Neuronal stem cell (in vitro differentiated cells): ENCODE measurements around the gene SRGAP3.

Experiments
- DNase-seq: peaks from one replicate; pipeline ENCODE4 v3.0.0-alpha.2; 2013; ENCODE audit warnings: low spot score
- H2AFZ ChIP-seq: one replicate; pipeline ENCODE4 v1.6.1; 2013; ENCODE audit warnings: mild to moderate bottlenecking, low read length, inconsistent platforms
- H2AK5ac ChIP-seq: 2 replicates; pipeline ENCODE4 v1.6.1; 2013; ENCODE audit warnings: low read depth, mild to moderate bottlenecking, inconsistent platforms, low read length, moderate library complexity, mixed read lengths
- H2BK120ac ChIP-seq: 2 replicates; pipeline ENCODE4 v1.6.1; 2013; ENCODE audit warnings: low read depth, mild to moderate bottlenecking, inconsistent platforms, low read length, moderate library complexity, mixed read lengths
- H2BK12ac ChIP-seq: one replicate; pipeline ENCODE4 v1.6.1; 2013; ENCODE audit warnings: low read length, inconsistent platforms
- H2BK15ac ChIP-seq: 2 replicates; pipeline ENCODE4 v1.6.1; 2013; ENCODE audit warnings: mild to moderate bottlenecking, low read length, inconsistent platforms, mixed read lengths
- H2BK5ac ChIP-seq: one replicate; pipeline ENCODE4 v1.6.1; 2013; ENCODE audit warnings: inconsistent platforms, mild to moderate bottlenecking, low read length, moderate library complexity
- H3K14ac ChIP-seq: one replicate; pipeline ENCODE4 v1.6.1; 2013; ENCODE audit warnings: low read length, inconsistent platforms
- H3K18ac ChIP-seq: 2 replicates; pipeline ENCODE4 v1.6.1; 2013; ENCODE audit warnings: low read length, inconsistent platforms
- H3K23ac ChIP-seq: 2 replicates; pipeline ENCODE4 v1.6.1; 2013; ENCODE audit warnings: low read depth, mild to moderate bottlenecking, mixed read lengths, low read length, inconsistent platforms; ENCODE audit not compliant: poor library complexity
- H3K27ac ChIP-seq: replicated peaks from 3 replicates; pipeline ENCODE4 v1.5.1; 2013; ENCODE audit warnings: low read length, inconsistent platforms
- H3K27me3 ChIP-seq, 3 experiments: 2 replicates each; pipeline ENCODE4 v1.6.1; 2013; ENCODE audit warnings: low read length in 3 of 3, mild to moderate bottlenecking in 2 of 3, inconsistent platforms in 1 of 3, low read depth in 1 of 3, mixed read lengths in 1 of 3, moderate library complexity in 1 of 3; ENCODE audit not compliant: control insufficient read depth in 3 of 3, insufficient read depth in 3 of 3
- H3K36me3 ChIP-seq, 2 donors: replicated peaks in 1 of 2; 2 replicates each; pipeline ENCODE4 v1.6.1; 2013; ENCODE audit warnings: low read length in 2 of 2; ENCODE audit not compliant: control insufficient read depth in 2 of 2, insufficient read depth in 2 of 2
- H3K4ac ChIP-seq: 2 replicates; pipeline ENCODE4 v1.6.1; 2013; ENCODE audit warnings: inconsistent platforms, mild to moderate bottlenecking, low read length, moderate library complexity
- H3K4me1 ChIP-seq, 2 donors: 1 replicate in 1 of 2; 2 replicates in 1 of 2; pipeline ENCODE4 v1.6.1; 2013; ENCODE audit warnings: low read length in 2 of 2, low read depth in 1 of 2; ENCODE audit not compliant: control insufficient read depth in 2 of 2, insufficient read depth in 1 of 2
- H3K4me2 ChIP-seq: one replicate; pipeline ENCODE4 v1.6.1; 2013; ENCODE audit warnings: mild to moderate bottlenecking, low read length, inconsistent platforms; ENCODE audit not compliant: insufficient read depth, poor library complexity, severe bottlenecking
- H3K4me3 ChIP-seq, 2 donors: 2 replicates each; pipeline ENCODE4 v1.5.1; 2013; ENCODE audit warnings: low read length in 2 of 2, mild to moderate bottlenecking in 2 of 2, inconsistent platforms in 1 of 2, moderate library complexity in 1 of 2
- H3K79me1 ChIP-seq: one replicate; pipeline ENCODE4 v1.6.1; 2013; ENCODE audit warnings: low read depth, mild to moderate bottlenecking, inconsistent platforms, low read length, moderate library complexity
- H3K9ac ChIP-seq: one replicate; pipeline ENCODE4 v1.6.1; 2013; ENCODE audit warnings: mild to moderate bottlenecking, low read depth, low read length, inconsistent platforms; ENCODE audit not compliant: poor library complexity
- H3K9me3 ChIP-seq, 2 donors: replicated peaks in 1 of 2; 2 replicates each; pipeline versions ENCODE3 to v1.6.1; 2013; ENCODE audit warnings: low read length in 2 of 2, mild to moderate bottlenecking in 2 of 2, inconsistent platforms in 1 of 2, low read depth in 1 of 2, mixed read lengths in 1 of 2, moderate library complexity in 1 of 2; ENCODE audit not compliant: control insufficient read depth in 2 of 2, insufficient read depth in 1 of 2
- H4K8ac ChIP-seq: one replicate; pipeline ENCODE4 v1.6.1; 2013; ENCODE audit warnings: low read depth, mild to moderate bottlenecking, inconsistent platforms, low read length, moderate library complexity
- H4K91ac ChIP-seq: one replicate; pipeline ENCODE4 v1.6.1; 2013; ENCODE audit warnings: low read length, low read depth, mild to moderate bottlenecking, inconsistent platforms; ENCODE audit not compliant: poor library complexity
- WGBS, 2 donors: extraction: QIAGEN DNeasy Blood & Tissue Kit; methylation state at CpG; one replicate each; pipeline ENCODE4 v1.1.7; 2013; ENCODE audit warnings: missing lambda C conversion rate in 2 of 2, mixed read lengths in 1 of 2; ENCODE audit not compliant: insufficient read length in 2 of 2, insufficient replicate concordance in 1 of 2; ENCODE audit errors: extremely low coverage in 2 of 2; 5-methylcytosine and 5-hydroxymethylcytosine counted together

Gene SRGAP3

DNA sequence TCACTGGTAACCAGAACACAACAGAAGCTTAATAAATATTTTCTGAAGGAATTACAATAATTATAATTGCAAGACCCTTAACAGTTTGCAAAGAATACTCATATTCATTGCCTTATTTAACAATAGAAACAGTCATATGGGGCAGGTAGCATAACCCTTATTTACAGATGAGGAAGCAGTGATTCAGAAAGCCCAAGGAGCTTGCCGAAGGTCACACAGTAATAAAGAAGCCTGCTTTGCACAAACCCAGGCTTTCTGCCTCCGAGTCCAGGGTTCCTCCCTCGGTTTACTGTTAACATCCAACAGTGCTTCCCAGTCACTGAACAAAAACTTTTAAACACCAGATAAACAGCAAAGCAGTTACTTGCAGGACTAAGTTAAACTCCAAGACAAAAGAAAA is 35.3 kb downstream of the SRGAP3 start:
- no peak overlapping the region for H3K23ac ChIP-seq
- H2BK15ac ChIP-seq = no peak overlapping the region
- no peak overlapping the region for H3K14ac ChIP-seq
- no peak overlapping the region for H4K91ac ChIP-seq
- no peak for DNase-seq
- peaks cover 5 to 17% of the 10 kb centered on the region in 2 donors for H3K4me1 ChIP-seq
- no peaks in the 10 kb centered on the region for H3K79me1 ChIP-seq
- H3K4me3 ChIP-seq = no peak overlapping the region
- no peak overlapping the region for H2BK12ac ChIP-seq
- no CpG with 5 or more reads among the region's 3 CpGs for WGBS, 2 donors
- no peak overlapping the region for H2AK5ac ChIP-seq
- no peak overlapping the region for H2AFZ ChIP-seq
- no peak overlapping the region for H3K4me2 ChIP-seq
- H3K9ac ChIP-seq = no peak overlapping the region
- peaks cover 0 to 30% of the 10 kb centered on the region in 2 donors for H3K36me3 ChIP-seq
- H2BK5ac ChIP-seq = no peak overlapping the region
- H4K8ac ChIP-seq = no peak overlapping the region
- no peaks in the 10 kb centered on the region for H3K9me3 ChIP-seq
- no peak overlapping the region for H2BK120ac ChIP-seq
- no peak overlapping the region for H3K18ac ChIP-seq
- H3K4ac ChIP-seq = no peak overlapping the region
- no peaks in the 10 kb centered on the region for H3K27me3 ChIP-seq
- no peak overlapping the region for H3K27ac ChIP-seq

DNA sequence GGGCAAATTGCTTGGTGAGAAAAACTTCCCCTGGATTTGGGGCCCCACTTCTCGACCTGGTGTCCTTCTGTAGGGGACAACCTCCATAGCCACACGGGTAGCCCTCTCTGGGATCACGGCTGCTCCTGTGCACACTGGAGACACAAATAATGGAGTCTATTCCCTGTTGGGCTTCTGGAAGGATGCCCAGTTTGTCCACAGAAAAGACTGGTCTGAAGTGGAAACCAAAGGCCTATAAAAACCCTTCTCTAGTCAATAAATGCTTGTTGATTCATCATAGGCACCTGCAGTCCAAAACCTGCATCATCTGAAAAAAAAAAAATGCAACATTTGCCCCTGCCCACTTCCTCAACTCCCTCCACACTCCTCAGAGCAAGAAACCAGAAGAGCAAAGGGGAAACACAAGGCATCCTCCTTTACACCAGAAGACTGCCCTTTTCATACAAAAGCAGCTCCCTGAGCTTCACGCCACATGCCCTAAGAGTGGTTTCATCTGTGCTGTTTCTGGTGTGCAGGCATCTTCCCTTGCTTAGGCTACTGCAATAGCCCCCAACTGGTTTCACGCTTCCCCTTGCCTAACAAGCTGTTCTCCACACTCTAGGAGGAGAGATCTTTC is 36.3 kb downstream of the SRGAP3 start:
- Histone ChIP-seq H2BK5ac (no peak overlapping the region), H3K23ac (no peak overlapping the region), H2BK15ac (no peak overlapping the region), H2AK5ac (no peak overlapping the region), H3K27me3 (no peaks in the 10 kb centered on the region), H4K8ac (no peak overlapping the region), H4K91ac (no peak overlapping the region), H3K4ac (no peak overlapping the region), H3K9ac (no peak overlapping the region), H3K14ac (no peak overlapping the region), H2AFZ (no peak overlapping the region), H3K4me2 (no peak overlapping the region), H2BK12ac (no peak overlapping the region), H3K18ac (no peak overlapping the region), H3K36me3 (peaks cover 0 to 32% of the 10 kb centered on the region in 2 donors), H3K4me3 (no peak overlapping the region), H3K27ac (no peak overlapping the region), H3K4me1 (peaks cover 5 to 14% of the 10 kb centered on the region in 2 donors), H3K79me1 (no peaks in the 10 kb centered on the region), H2BK120ac (no peak overlapping the region), H3K9me3 (no peaks in the 10 kb centered on the region)
- no CpG with 5 or more reads among the region's 5 CpGs for WGBS, 2 donors
- no peak for DNase-seq

DNA sequence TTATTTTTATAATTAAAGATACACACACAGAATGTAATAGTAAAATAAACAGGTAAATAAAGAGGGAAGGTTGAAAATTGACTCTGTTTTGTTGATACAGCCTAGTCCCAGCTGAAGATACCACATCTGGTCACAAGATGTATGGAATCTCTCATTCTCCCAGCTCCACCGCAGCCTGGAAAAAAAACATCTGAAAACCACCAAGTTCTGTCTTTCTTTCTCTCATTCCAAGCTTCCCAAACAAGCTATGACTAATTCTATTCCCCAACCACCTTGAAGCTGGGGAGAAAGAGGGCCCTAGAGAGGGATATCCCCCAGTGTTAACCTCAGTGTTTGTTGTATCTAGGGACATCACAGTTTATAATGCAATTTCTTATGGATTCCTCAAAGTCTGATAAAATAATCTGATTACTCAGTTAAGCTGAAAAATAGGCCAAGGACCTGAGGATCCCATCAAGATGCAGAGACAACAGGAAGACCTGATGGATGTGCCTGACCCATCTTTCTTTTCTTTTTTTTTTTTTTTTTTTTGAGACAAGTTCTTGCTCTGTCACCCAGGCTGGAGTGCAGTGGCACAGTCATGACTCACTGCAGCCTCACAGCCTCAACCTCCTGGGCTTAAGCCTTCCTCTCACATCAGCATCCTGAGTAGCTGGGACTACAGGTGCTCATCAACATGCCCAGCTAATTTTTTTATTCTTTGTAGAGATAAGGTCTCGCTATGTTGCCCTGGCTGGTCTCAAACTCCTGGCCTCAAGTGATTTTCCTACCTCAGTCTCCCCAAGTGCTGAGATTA is 38.1 kb downstream of the SRGAP3 start:
- Histone ChIP-seq H3K27me3 (no peaks in the 10 kb centered on the region), H4K91ac (no peak overlapping the region), H3K27ac (no peak overlapping the region), H3K9ac (no peak overlapping the region), H2AK5ac (no peak overlapping the region), H3K4me3 (no peak overlapping the region), H3K36me3 (peaks cover 0 to 25% of the 10 kb centered on the region in 2 donors), H2BK12ac (no peak overlapping the region), H3K4ac (no peak overlapping the region), H3K9me3 (no peaks in the 10 kb centered on the region), H2AFZ (no peak overlapping the region), H2BK15ac (no peak overlapping the region), H3K14ac (no peak overlapping the region), H3K4me2 (no peak overlapping the region), H3K18ac (no peak overlapping the region), H2BK120ac (no peak overlapping the region), H4K8ac (no peak overlapping the region), H3K23ac (no peak overlapping the region), H3K4me1 (peaks cover 0 to 9% of the 10 kb centered on the region in 2 donors), H3K79me1 (no peaks in the 10 kb centered on the region), H2BK5ac (no peak overlapping the region)
- DNase-seq = no peak
- WGBS, 2 donors = no CpG with 5 or more reads among the region's 2 CpGs

DNA sequence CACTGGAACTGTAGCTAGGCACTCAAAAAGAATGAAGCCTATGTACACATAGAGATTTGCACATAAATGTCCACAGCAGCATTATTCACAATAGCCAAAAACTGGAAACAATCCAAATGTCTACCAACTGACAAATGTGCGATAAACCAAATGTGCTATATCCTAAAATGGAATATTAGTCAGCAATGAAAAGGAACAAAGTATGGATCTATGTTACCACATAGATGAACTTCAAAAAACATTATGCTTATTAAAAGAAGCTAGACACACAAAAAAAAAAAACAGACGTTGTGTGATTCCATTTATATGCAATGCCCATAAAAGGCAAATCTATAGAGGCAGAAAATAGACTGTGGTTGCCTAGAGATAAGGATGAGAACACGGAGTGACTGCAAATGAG is 39.7 kb downstream of the SRGAP3 start:
- no peaks in the 10 kb centered on the region for H3K9me3 ChIP-seq
- H2AFZ ChIP-seq = no peak overlapping the region
- no peak overlapping the region for H3K4me2 ChIP-seq
- no peak overlapping the region for H2AK5ac ChIP-seq
- no peak overlapping the region for H2BK12ac ChIP-seq
- H3K23ac ChIP-seq = no peak overlapping the region
- no peak overlapping the region for H3K4me3 ChIP-seq
- no peak overlapping the region for H3K27ac ChIP-seq
- no peak overlapping the region for H3K9ac ChIP-seq
- no peak overlapping the region for H4K8ac ChIP-seq
- no peak overlapping the region for H2BK120ac ChIP-seq
- H3K18ac ChIP-seq = no peak overlapping the region
- no peak overlapping the region for H3K14ac ChIP-seq
- H3K27me3 ChIP-seq = no peaks in the 10 kb centered on the region
- H3K4ac ChIP-seq = no peak overlapping the region
- peaks cover 2 to 22% of the 10 kb centered on the region in 2 donors for H3K4me1 ChIP-seq
- H4K91ac ChIP-seq = no peak overlapping the region
- WGBS, 2 donors = no CpG with 5 or more reads among the region's 3 CpGs
- H2BK5ac ChIP-seq = no peak overlapping the region
- peaks cover 0 to 24% of the 10 kb centered on the region in 2 donors for H3K36me3 ChIP-seq
- no peak overlapping the region for H2BK15ac ChIP-seq
- DNase-seq = no peak
- no peaks in the 10 kb centered on the region for H3K79me1 ChIP-seq
